HEK293 (cell line): Measurements from ENCODE around the gene FRMD4A.

Experiments used
- HOXA7 ChIP-seq: sonication (generic); formaldehyde crosslinking; IDR thresholded peaks from 2 replicates; pipeline ENCODE4 v1.8.1; 2022; ENCODE audit warnings: missing genetic modification reagents, borderline replicate concordance
- KLF1 ChIP-seq: fragments of 450-650 bp; formaldehyde crosslinking; IDR thresholded peaks from 2 replicates; pipeline ENCODE4 v1.5.1; 2016; ENCODE audit warnings: missing biosample characterization, missing genetic modification characterization
- KLF16 ChIP-seq: fragments of 450-650 bp; formaldehyde crosslinking; IDR thresholded peaks from 2 replicates; pipeline ENCODE4 v1.5.1; 2017; ENCODE audit warnings: missing biosample characterization, missing genetic modification characterization
- MZF1 ChIP-seq: fragments of 450-650 bp; formaldehyde crosslinking; IDR thresholded peaks from 2 replicates; pipeline ENCODE4 v1.5.1; 2017; ENCODE audit warnings: missing biosample characterization, missing genetic modification characterization, borderline replicate concordance
- SETDB1 ChIP-seq: IDR thresholded peaks from one replicate; pipeline ENCODE4 v1.6.1; 2017; ENCODE audit warnings: mild to moderate bottlenecking, low read length, moderate library complexity, mixed read lengths; ENCODE audit not compliant: insufficient read length
- YY1 ChIP-seq: fragments of 450-650 bp; formaldehyde crosslinking; IDR thresholded peaks from 2 replicates; pipeline ENCODE4 v1.5.1; 2018; ENCODE audit warnings: missing biosample characterization, missing genetic modification characterization
- ZNF138 ChIP-seq: fragments of 450-650 bp; formaldehyde crosslinking; IDR thresholded peaks from 2 replicates; pipeline ENCODE4 v1.5.1; 2016; ENCODE audit warnings: missing biosample characterization, missing genetic modification characterization, borderline replicate concordance
- ZNF274 ChIP-seq, 2 experiments: fragments of 200-500 bp in 1 of 2; fragments of 450-650 bp in 1 of 2; sonication (Bioruptor generic) in 1 of 2; formaldehyde crosslinking in 1 of 2; IDR thresholded peaks; 2 replicates each; pipeline versions ENCODE4 v1.5.1 to v1.6.1; 2014 to 2016; ENCODE audit warnings: borderline replicate concordance in 1 of 2, inconsistent platforms in 1 of 2, low read length in 1 of 2, missing biosample characterization in 1 of 2, missing genetic modification characterization in 1 of 2
- ZNF785 ChIP-seq: fragments of 450-650 bp; formaldehyde crosslinking; IDR thresholded peaks from 2 replicates; pipeline ENCODE4 v1.5.1; 2016; ENCODE audit warnings: missing biosample characterization, missing genetic modification characterization
- ZNF792 ChIP-seq: fragments of 450-650 bp; formaldehyde crosslinking; IDR thresholded peaks from 2 replicates; pipeline ENCODE4 v1.5.1; 2016; ENCODE audit warnings: missing biosample characterization, missing genetic modification characterization
- TF ChIP-seq, protein P1 (sequence below): fragments of 450-650 bp; formaldehyde crosslinking; IDR thresholded peaks from 2 replicates; pipeline ENCODE4 v1.5.1; 2016; ENCODE audit warnings: missing biosample characterization, missing genetic modification characterization
- TF ChIP-seq, protein P2 (sequence below): fragments of 450-650 bp; formaldehyde crosslinking; IDR thresholded peaks from 2 replicates; pipeline ENCODE4 v1.5.1; 2017; ENCODE audit warnings: missing biosample characterization, missing genetic modification characterization
- TF ChIP-seq, protein P3 (sequence below): fragments of 450-650 bp; formaldehyde crosslinking; IDR thresholded peaks from 2 replicates; pipeline ENCODE4 v1.5.1; 2016; ENCODE audit warnings: missing biosample characterization, missing genetic modification characterization, low read depth

DNA sequence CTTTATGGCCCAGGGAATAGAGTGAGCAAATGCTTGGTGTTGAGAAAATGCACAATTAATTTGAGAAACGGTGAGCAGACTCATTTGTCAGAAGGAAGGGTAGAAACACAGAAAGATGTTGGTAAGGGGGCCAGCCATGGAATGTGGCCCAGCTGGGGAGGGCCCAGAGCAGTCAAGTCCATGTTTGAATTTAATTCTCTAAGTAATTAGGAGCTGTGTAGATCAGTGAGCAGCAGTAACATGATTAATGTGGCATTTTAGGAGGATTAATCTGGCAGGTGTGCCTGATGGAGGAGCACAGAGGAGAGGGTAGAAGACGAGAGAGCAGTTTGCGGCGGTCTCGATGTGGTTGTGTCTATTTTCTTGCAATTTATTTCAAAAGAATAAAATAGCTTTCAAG lies 218.7 kb downstream of the FRMD4A start:
- TF ChIP-seq ZNF785 (tag by site-specific recombination): no peak
- TF ChIP-seq ZNF792 (tag by site-specific recombination): no peak
- TF ChIP-seq, protein P1, sequence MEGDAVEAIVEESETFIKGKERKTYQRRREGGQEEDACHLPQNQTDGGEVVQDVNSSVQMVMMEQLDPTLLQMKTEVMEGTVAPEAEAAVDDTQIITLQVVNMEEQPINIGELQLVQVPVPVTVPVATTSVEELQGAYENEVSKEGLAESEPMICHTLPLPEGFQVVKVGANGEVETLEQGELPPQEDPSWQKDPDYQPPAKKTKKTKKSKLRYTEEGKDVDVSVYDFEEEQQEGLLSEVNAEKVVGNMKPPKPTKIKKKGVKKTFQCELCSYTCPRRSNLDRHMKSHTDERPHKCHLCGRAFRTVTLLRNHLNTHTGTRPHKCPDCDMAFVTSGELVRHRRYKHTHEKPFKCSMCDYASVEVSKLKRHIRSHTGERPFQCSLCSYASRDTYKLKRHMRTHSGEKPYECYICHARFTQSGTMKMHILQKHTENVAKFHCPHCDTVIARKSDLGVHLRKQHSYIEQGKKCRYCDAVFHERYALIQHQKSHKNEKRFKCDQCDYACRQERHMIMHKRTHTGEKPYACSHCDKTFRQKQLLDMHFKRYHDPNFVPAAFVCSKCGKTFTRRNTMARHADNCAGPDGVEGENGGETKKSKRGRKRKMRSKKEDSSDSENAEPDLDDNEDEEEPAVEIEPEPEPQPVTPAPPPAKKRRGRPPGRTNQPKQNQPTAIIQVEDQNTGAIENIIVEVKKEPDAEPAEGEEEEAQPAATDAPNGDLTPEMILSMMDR (tag by site-specific recombination): no peak
- no peak for TF ChIP-seq MZF1 (tag by site-specific recombination)
- TF ChIP-seq HOXA7 (CRISPR knock-in tag): no peak
- TF ChIP-seq, protein P2, sequence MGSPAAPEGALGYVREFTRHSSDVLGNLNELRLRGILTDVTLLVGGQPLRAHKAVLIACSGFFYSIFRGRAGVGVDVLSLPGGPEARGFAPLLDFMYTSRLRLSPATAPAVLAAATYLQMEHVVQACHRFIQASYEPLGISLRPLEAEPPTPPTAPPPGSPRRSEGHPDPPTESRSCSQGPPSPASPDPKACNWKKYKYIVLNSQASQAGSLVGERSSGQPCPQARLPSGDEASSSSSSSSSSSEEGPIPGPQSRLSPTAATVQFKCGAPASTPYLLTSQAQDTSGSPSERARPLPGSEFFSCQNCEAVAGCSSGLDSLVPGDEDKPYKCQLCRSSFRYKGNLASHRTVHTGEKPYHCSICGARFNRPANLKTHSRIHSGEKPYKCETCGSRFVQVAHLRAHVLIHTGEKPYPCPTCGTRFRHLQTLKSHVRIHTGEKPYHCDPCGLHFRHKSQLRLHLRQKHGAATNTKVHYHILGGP: no peak
- no peak for TF ChIP-seq ZNF274 (IDR thresholded peaks at IDR 0.05; ENCODE audit: low read length)
- TF ChIP-seq ZNF274 (tag by site-specific recombination; IDR thresholded peaks at IDR 0.05; ENCODE audit: borderline replicate concordance): no peak
- TF ChIP-seq KLF16: no peak
- TF ChIP-seq SETDB1: no peak
- TF ChIP-seq KLF1: no peak
- TF ChIP-seq, protein P3, sequence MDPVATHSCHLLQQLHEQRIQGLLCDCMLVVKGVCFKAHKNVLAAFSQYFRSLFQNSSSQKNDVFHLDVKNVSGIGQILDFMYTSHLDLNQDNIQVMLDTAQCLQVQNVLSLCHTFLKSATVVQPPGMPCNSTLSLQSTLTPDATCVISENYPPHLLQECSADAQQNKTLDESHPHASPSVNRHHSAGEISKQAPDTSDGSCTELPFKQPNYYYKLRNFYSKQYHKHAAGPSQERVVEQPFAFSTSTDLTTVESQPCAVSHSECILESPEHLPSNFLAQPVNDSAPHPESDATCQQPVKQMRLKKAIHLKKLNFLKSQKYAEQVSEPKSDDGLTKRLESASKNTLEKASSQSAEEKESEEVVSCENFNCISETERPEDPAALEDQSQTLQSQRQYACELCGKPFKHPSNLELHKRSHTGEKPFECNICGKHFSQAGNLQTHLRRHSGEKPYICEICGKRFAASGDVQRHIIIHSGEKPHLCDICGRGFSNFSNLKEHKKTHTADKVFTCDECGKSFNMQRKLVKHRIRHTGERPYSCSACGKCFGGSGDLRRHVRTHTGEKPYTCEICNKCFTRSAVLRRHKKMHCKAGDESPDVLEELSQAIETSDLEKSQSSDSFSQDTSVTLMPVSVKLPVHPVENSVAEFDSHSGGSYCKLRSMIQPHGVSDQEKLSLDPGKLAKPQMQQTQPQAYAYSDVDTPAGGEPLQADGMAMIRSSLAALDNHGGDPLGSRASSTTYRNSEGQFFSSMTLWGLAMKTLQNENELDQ (tag by site-specific recombination): no peak
- no peak for TF ChIP-seq YY1 (tag by site-specific recombination)
- TF ChIP-seq ZNF138 (tag by site-specific recombination): no peak
